HCT116 (cell line): ENCODE data around the gene NDUFB10.

Experiments used
- ATF3 ChIP-seq: IDR thresholded peaks from 2 replicates; pipeline ENCODE4 v1.6.1; 2012
- CTCF ChIP-seq, 3 experiments: fragments of 200-600 bp in 1 of 3; sonication (generic) in 1 of 3; IDR thresholded peaks in 2 of 3; conservative IDR thresholded peaks in 1 of 3; 2 replicates each; pipeline ENCODE4 v1.5.1; 2012 to 2017; ENCODE audit warnings: low read depth in 2 of 3, low read length in 2 of 3, antibody characterized with exemption in 1 of 3, borderline replicate concordance in 1 of 3, control low read depth in 1 of 3, mild to moderate bottlenecking in 1 of 3, mixed read lengths in 1 of 3, mixed run types in 1 of 3, moderate library complexity in 1 of 3; ENCODE audit not compliant: insufficient read depth in 1 of 3
- EGR1 ChIP-seq: IDR thresholded peaks from 2 replicates; pipeline ENCODE4 v1.6.1; 2012; ENCODE audit warnings: low read depth
- EZH2 ChIP-seq: fragments of 200-600 bp; sonication (generic); IDR thresholded peaks from 2 replicates; pipeline ENCODE4 v1.6.1; 2017; ENCODE audit warnings: antibody characterized with exemption, mixed run types
- POLR2A ChIP-seq: IDR thresholded peaks from 2 replicates; pipeline ENCODE4 v1.7.0; 2011; ENCODE audit warnings: borderline replicate concordance; ENCODE audit not compliant: insufficient read depth, insufficient read length; ENCODE audit errors: extremely low read depth
- POLR2AphosphoS5 ChIP-seq: IDR thresholded peaks from 2 replicates; pipeline ENCODE4 v1.6.1; 2011; ENCODE audit warnings: mild to moderate bottlenecking, low read depth, low read length, moderate library complexity
- RAD21 ChIP-seq: IDR thresholded peaks from 2 replicates; pipeline ENCODE4 v1.6.1; 2012; ENCODE audit warnings: low read depth, mild to moderate bottlenecking
- REST ChIP-seq: IDR thresholded peaks from 2 replicates; pipeline ENCODE4 v1.6.1; 2012; ENCODE audit warnings: low read depth
- SIN3A ChIP-seq: IDR thresholded peaks from 2 replicates; pipeline ENCODE4 v1.6.1; 2012; ENCODE audit warnings: low read depth
- SP1 ChIP-seq: IDR thresholded peaks from 2 replicates; pipeline ENCODE4 v1.6.1; 2012; ENCODE audit warnings: low read depth
- SRF ChIP-seq: IDR thresholded peaks from 2 replicates; pipeline ENCODE4 v1.6.1; 2012; ENCODE audit warnings: low read depth
- YY1 ChIP-seq: IDR thresholded peaks from 2 replicates; pipeline ENCODE4 v1.6.1; 2011; ENCODE audit warnings: low read length, low read depth, moderate library complexity, mild to moderate bottlenecking; ENCODE audit not compliant: insufficient replicate concordance; ENCODE audit errors: extremely low read depth
- ZBTB33 ChIP-seq: IDR thresholded peaks from 2 replicates; pipeline ENCODE4 v1.6.1; 2011; ENCODE audit warnings: mild to moderate bottlenecking, low read length, moderate library complexity; ENCODE audit not compliant: insufficient replicate concordance; ENCODE audit errors: extremely low read depth
- ZFX ChIP-seq: fragments of 450-650 bp; IDR thresholded peaks from 2 replicates; pipeline ENCODE4 v1.6.1; 2017

- TF ChIP-seq CTCF (IDR thresholded peaks at IDR 0.05 in 2 of 3, conservative IDR thresholded peaks at IDR 0.05 in 1 of 3; ENCODE audit: borderline replicate concordance in 1 of 3, insufficient read depth in 1 of 3, low read depth in 2 of 3, low read length in 2 of 3): no peak
- no peak for TF ChIP-seq EZH2
- no peak for TF ChIP-seq ZFX
- TF ChIP-seq POLR2A: no peak
- TF ChIP-seq SIN3A: no peak
- TF ChIP-seq ZBTB33: no peak
- TF ChIP-seq REST: no peak
- TF ChIP-seq POLR2AphosphoS5: no peak
- no peak for TF ChIP-seq SP1
- no peak for TF ChIP-seq EGR1
- no peak for TF ChIP-seq ATF3
- no peak for TF ChIP-seq SRF
- TF ChIP-seq RAD21: no peak
- no peak for TF ChIP-seq YY1
Observed at GRCh38 chr16:1915732-1916639, 43.4 kb upstream of the NDUFB10 start.
